SK-N-SH (cell line): ENCODE results near the gene EFNB2. TPM values are rescaled to one million over a fixed set of nuclear protein-coding genes. Genes with fewer than 3 reads are reported as not detected.

Experiments
- CTCF ChIA-PET: fragments of 300-600, 350-600 bp; formaldehyde crosslinking; extraction: SDS; loops from one replicate; lab custom pipeline; 2021; lab: Yijun Ruan, JAX
- POLR2A ChIA-PET: fragments of 350-600 bp; sonication (Branson Sonifier 250); formaldehyde crosslinking; extraction: SDS; loops from one replicate; lab custom pipeline; 2020; ENCODE audit warnings: antibody characterized with exemption, inconsistent platforms; lab: Yijun Ruan, JAX
- DNase-seq: peaks from one replicate; pipeline ENCODE4 v3.0.0; 2012
- H2AFZ ChIP-seq: fragments of 200-600 bp; sonication (generic); 2 replicates; pipeline ENCODE4 v1.8.1; 2016; ENCODE audit warnings: antibody characterized with exemption, mild to moderate bottlenecking, low read depth
- H3F3A ChIP-seq: fragments of 200-600 bp; sonication (generic); replicated peaks from 2 replicates; pipeline ENCODE3; 2016; ENCODE audit warnings: antibody characterized with exemption, mild to moderate bottlenecking; ENCODE audit not compliant: insufficient read depth
- H3K27ac ChIP-seq, 2 experiments: fragments of 200-500 bp in 1 of 2; fragments of 200-600 bp in 1 of 2; sonication (Bioruptor generic) in 1 of 2; sonication (generic), shearing (Covaris generic) in 1 of 2; 2 replicates each; pipeline versions ENCODE4 v1.5.1 to v1.6.1; 2014 to 2016; ENCODE audit warnings: low read depth in 2 of 2, inconsistent platforms in 1 of 2, low read length in 1 of 2, mild to moderate bottlenecking in 1 of 2, mixed read lengths in 1 of 2
- H3K27me3 ChIP-seq: fragments of 200-600 bp; sonication (generic), shearing (Covaris generic); 2 replicates; pipeline ENCODE4 v1.6.1; 2016; ENCODE audit warnings: mixed run types; ENCODE audit not compliant: insufficient read depth
- H3K36me3 ChIP-seq, 2 experiments: fragments of 200-500 bp in 1 of 2; fragments of 200-600 bp in 1 of 2; sonication (Bioruptor generic) in 1 of 2; sonication (generic) in 1 of 2; replicated peaks in 1 of 2; 2 replicates each; pipeline versions ENCODE3 to v1.5.1; 2014 to 2016; ENCODE audit warnings: low read length in 1 of 2, mild to moderate bottlenecking in 1 of 2; ENCODE audit not compliant: insufficient read depth in 2 of 2, control insufficient read depth in 1 of 2
- H3K4me1 ChIP-seq, 2 experiments: fragments of 200-500 bp in 1 of 2; fragments of 200-600 bp in 1 of 2; sonication (Bioruptor generic) in 1 of 2; sonication (generic), shearing (Covaris generic) in 1 of 2; 2 replicates each; pipeline versions ENCODE4 v1.5.1 to v1.6.1; 2014 to 2016; ENCODE audit warnings: low read depth in 1 of 2, low read length in 1 of 2, mixed run types in 1 of 2; ENCODE audit not compliant: insufficient read depth in 2 of 2, control insufficient read depth in 1 of 2
- H3K4me2 ChIP-seq: fragments of 200-600 bp; sonication (generic), shearing (Covaris generic); 2 replicates; pipeline ENCODE4 v1.6.1; 2017; ENCODE audit warnings: mixed run types
- H3K4me3 ChIP-seq, 2 experiments: fragments of 200-500 bp in 1 of 2; fragments of 200-600 bp in 1 of 2; sonication (Bioruptor generic) in 1 of 2; sonication (generic), shearing (Covaris generic) in 1 of 2; 2 replicates each; pipeline versions ENCODE4 v1.5.1 to v1.8.1; 2014 to 2016; ENCODE audit warnings: low read depth in 2 of 2, inconsistent platforms in 1 of 2, low read length in 1 of 2, mild to moderate bottlenecking in 1 of 2, mixed read lengths in 1 of 2, moderate library complexity in 1 of 2
- H3K79me2 ChIP-seq: fragments of 200-600 bp; sonication (generic); 2 replicates; pipeline ENCODE4 v1.8.1; 2017; ENCODE audit warnings: mild to moderate bottlenecking; ENCODE audit not compliant: insufficient read depth
- H3K9ac ChIP-seq: fragments of 200-600 bp; sonication (generic); 2 replicates; pipeline ENCODE4 v1.6.1; 2017; ENCODE audit warnings: mixed run types
- H3K9me2 ChIP-seq: fragments of 200-600 bp; sonication (generic); 2 replicates; pipeline ENCODE4 v1.6.1; 2017; ENCODE audit warnings: mixed run types
- H3K9me3 ChIP-seq: fragments of 200-600 bp; sonication (generic); 2 replicates; pipeline ENCODE4 v1.6.1; 2017; ENCODE audit warnings: mixed run types, mild to moderate bottlenecking, moderate library complexity
- H4K20me1 ChIP-seq: fragments of 200-600 bp; sonication (generic); 2 replicates; pipeline ENCODE4 v1.6.1; 2017; ENCODE audit warnings: mild to moderate bottlenecking, mixed run types; ENCODE audit not compliant: insufficient read depth
- EP300 ChIP-seq, 2 experiments: IDR thresholded peaks; 2 replicates each; pipeline versions ENCODE4 v1.4.0 to v1.6.1; 2012; ENCODE audit warnings: borderline replicate concordance in 1 of 2, low read depth in 1 of 2, low read length in 1 of 2
- FOSL2 ChIP-seq: IDR thresholded peaks from 2 replicates; pipeline ENCODE4 v1.4.0; 2012; ENCODE audit warnings: low read depth, mild to moderate bottlenecking, moderate library complexity, borderline replicate concordance
- FOXJ3 ChIP-seq: sonication (generic); formaldehyde crosslinking; IDR thresholded peaks from 2 replicates; pipeline ENCODE4 v1.5.1; 2020; ENCODE audit warnings: mild to moderate bottlenecking, missing genetic modification reagents
- FOXM1 ChIP-seq: IDR thresholded peaks from 2 replicates; pipeline ENCODE4 v1.4.0; 2012; ENCODE audit warnings: low read depth, mild to moderate bottlenecking
- GABPA ChIP-seq: IDR thresholded peaks from 2 replicates; pipeline ENCODE4 v1.4.0; 2012; ENCODE audit warnings: low read depth, mild to moderate bottlenecking
- GATA2 ChIP-seq: sonication (generic); formaldehyde crosslinking; IDR thresholded peaks from 2 replicates; pipeline ENCODE4 v1.5.0; 2020; ENCODE audit warnings: mild to moderate bottlenecking, missing genetic modification reagents
- JUND ChIP-seq: IDR thresholded peaks from 2 replicates; pipeline ENCODE4 v1.4.0; 2012
- MXI1 ChIP-seq: IDR thresholded peaks from 2 replicates; pipeline ENCODE4 v1.6.1; 2012; ENCODE audit warnings: mild to moderate bottlenecking, low read depth, low read length, improper control_type of control experiment
- NRF1 ChIP-seq: IDR thresholded peaks from 2 replicates; pipeline ENCODE4 v1.6.1; 2012; ENCODE audit warnings: low read depth, mild to moderate bottlenecking, low read length
- RCOR1 ChIP-seq: fragments of 150-350 bp; IDR thresholded peaks from 2 replicates; pipeline ENCODE4 v1.6.1; 2017; ENCODE audit warnings: antibody characterized with exemption, low read length
- RFX5 ChIP-seq: IDR thresholded peaks from 2 replicates; pipeline ENCODE4 v1.6.1; 2012; ENCODE audit warnings: mild to moderate bottlenecking, improper control_type of control experiment, low read length
- TEAD4 ChIP-seq: IDR thresholded peaks from 2 replicates; pipeline ENCODE4 v1.4.0; 2012; ENCODE audit warnings: mild to moderate bottlenecking, borderline replicate concordance; ENCODE audit not compliant: insufficient read depth
- WGBS: methylation state at CpG from one replicate; pipeline ENCODE4 v1.1.6; 2017; ENCODE audit warnings: low lambda C conversion rate; 5-methylcytosine and 5-hydroxymethylcytosine counted together
- polyA plus RNA-seq, 3 experiments: library from polyadenylated mRNA; depleted of rRNA; stranded (reverse); fragments of >200 nt; gene quantifications; 2 replicates each; pipeline ENCODE4 v1.2.3, GENCODE V29; 2012
- TF ChIP-seq, protein P1 (sequence below): fragments of 150-350 bp; IDR thresholded peaks from 2 replicates; pipeline ENCODE4 v1.6.1; 2016; ENCODE audit warnings: mild to moderate bottlenecking, low read depth, low read length
- TF ChIP-seq, protein P2 (sequence below): IDR thresholded peaks from 2 replicates; pipeline ENCODE4 v1.4.0; 2012; ENCODE audit warnings: low read depth, borderline replicate concordance
- TF ChIP-seq, protein P3 (sequence below): IDR thresholded peaks from 2 replicates; pipeline ENCODE4 v1.4.0; 2012; ENCODE audit warnings: low read depth
- TF ChIP-seq, protein P4 (sequence below): IDR thresholded peaks from 2 replicates; pipeline ENCODE4 v1.6.1; 2012; ENCODE audit warnings: mild to moderate bottlenecking, low read depth, low read length, moderate library complexity

The EFNB2 gene
- polyA plus RNA-seq, 1 of the 3 experiments (the other 2 are of a cell fraction): 3.0 TPM

DNA sequence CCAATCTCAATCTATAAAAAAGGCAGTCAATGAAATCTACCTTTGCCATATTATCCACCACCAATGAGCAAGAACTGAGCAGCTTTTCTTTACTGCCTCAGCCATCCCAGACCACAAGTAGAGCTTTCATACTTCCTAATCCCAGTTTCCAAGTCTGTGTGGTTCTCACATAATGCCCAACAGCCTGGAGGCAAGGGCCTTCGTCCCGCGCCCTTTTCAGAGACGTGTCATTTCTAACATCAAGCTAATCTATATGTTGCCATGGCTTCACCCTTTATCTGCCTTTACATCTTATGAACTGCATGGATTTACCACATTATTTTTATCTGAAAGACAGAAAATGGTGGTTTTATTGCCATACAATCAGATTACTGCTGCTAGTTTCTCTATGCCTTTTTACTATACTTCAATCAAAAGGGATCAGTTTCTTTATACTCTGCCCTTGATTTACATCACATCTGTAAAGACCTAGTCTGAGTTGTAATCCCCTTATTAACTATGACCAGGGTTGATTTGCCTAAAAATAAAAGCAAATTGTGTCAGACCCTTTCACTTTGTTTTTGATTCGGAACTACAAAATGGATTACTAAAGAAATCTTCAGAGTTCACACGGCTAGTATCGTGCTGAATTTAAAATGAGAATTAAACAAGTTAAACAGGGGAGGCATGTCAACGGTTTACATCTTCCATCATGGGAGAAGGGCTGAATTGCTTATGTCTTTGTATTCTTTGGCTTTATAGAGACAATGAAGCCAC, 5.9 kb downstream of the EFNB2 start:
- WGBS: 85% methylated on average over 8 of the region's 8 CpGs
- no peak overlapping the region for H3K4me2 ChIP-seq
- no peak overlapping the region for H3K4me3 ChIP-seq
- no peaks in the 10 kb centered on the region for H3K36me3 ChIP-seq
- TF ChIP-seq NRF1: no peak
- TF ChIP-seq JUND: no peak
- TF ChIP-seq RCOR1: peak; percentile 30; the same call in 1 of the 2 replicates
- peak; percentile 88 for TF ChIP-seq GATA2 (CRISPR knock-in tag)
- peak; percentile 38; the same call in 1 of the 2 replicates for TF ChIP-seq MXI1
- TF ChIP-seq EP300 (IDR thresholded peaks at IDR 0.05; ENCODE audit: borderline replicate concordance in 1 of 2, low read depth in 1 of 2, low read length in 1 of 2): peak in 1 of 2 experiments; percentile 8; a peak in 1 of 4 replicates
- TF ChIP-seq, protein P1, sequence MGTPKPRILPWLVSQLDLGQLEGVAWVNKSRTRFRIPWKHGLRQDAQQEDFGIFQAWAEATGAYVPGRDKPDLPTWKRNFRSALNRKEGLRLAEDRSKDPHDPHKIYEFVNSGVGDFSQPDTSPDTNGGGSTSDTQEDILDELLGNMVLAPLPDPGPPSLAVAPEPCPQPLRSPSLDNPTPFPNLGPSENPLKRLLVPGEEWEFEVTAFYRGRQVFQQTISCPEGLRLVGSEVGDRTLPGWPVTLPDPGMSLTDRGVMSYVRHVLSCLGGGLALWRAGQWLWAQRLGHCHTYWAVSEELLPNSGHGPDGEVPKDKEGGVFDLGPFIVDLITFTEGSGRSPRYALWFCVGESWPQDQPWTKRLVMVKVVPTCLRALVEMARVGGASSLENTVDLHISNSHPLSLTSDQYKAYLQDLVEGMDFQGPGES: no peak
- TF ChIP-seq FOXM1: no peak
- peak; percentile 13 for DNase-seq
- CTCF ChIA-PET: no interaction called here
- no peak overlapping the region for H2AFZ ChIP-seq
- H3K4me1 ChIP-seq: peaks cover 0 to 43% of the 10 kb centered on the region in 2 experiments; a peak in 2 of 4 replicates
- POLR2A ChIA-PET: no interaction called here
- no peaks in the 10 kb centered on the region for H3K9me3 ChIP-seq
- H3K9me2 ChIP-seq: no peaks in the 10 kb centered on the region
- no peak overlapping the region for H3K9ac ChIP-seq
- H3K79me2 ChIP-seq: peaks cover 26% of the 10 kb centered on the region; the same call in 1 of the 2 replicates
- no peaks in the 10 kb centered on the region for H4K20me1 ChIP-seq
- H3K27ac ChIP-seq: no peak overlapping the region; a peak in 1 of 4 replicates
- no peaks in the 10 kb centered on the region for H3K27me3 ChIP-seq
- H3F3A ChIP-seq: peaks cover 2% of the 10 kb centered on the region

DNA sequence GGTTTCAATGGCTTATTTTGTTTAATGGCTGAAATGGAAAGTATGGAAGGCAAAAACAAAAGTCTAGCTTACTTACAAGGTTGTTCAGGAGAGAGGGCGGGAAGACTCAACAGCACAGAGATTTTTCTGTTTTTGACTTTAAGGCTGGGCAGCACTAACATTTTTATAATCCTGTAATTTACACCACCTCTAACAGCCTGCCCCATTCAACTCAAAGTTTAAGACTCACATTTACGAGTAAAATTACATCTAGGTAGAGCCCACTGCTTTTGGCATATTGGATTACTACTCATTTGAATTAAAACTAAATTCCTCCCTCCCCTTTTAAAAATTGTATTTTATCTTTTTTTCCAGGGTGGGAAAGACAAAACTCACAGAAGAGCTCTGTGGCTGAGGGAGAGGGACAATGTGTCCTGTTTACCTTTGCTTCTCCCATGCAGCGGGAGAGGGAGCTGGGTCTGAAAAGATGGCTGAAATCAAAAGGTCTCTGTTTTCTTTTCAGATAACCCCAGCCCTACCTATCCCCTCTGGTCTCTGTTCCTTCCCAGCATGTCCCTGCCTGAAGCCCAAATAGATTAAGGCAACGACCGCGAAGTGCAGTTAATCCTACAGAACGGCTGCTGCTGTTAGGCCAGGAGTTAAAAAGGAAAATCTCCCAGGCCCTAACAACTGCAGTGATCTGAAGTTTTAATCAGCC, 6.6 kb downstream of the EFNB2 start:
- H3F3A ChIP-seq: peaks cover 2% of the 10 kb centered on the region
- no peaks in the 10 kb centered on the region for H3K36me3 ChIP-seq
- CTCF ChIA-PET: interaction anchor here (0.5 to 1.1 kb wide), 2 partner anchors 25 to 659 kb away, joined by 3 to 4 read pairs; no protein-coding TSS in a partner anchor
- no peaks in the 10 kb centered on the region for H3K27me3 ChIP-seq
- POLR2A ChIA-PET: no interaction called here
- H3K27ac ChIP-seq: no peak overlapping the region
- no peak overlapping the region for H2AFZ ChIP-seq
- H3K9me2 ChIP-seq: no peaks in the 10 kb centered on the region
- no peak for DNase-seq
- H3K9ac ChIP-seq: no peak overlapping the region
- no peaks in the 10 kb centered on the region for H3K9me3 ChIP-seq
- no peaks in the 10 kb centered on the region for H4K20me1 ChIP-seq
- H3K79me2 ChIP-seq: peaks cover 26% of the 10 kb centered on the region; the same call in 1 of the 2 replicates
- H3K4me1 ChIP-seq: peaks cover 0 to 46% of the 10 kb centered on the region in 2 experiments; a peak in 2 of 4 replicates
- H3K4me3 ChIP-seq: no peak overlapping the region
- WGBS: 98% methylated on average over 7 of the region's 7 CpGs
- H3K4me2 ChIP-seq: no peak overlapping the region
- no peak for TF ChIP-seq FOXJ3 (CRISPR knock-in tag)
- no peak for TF ChIP-seq JUND
- no peak for TF ChIP-seq TEAD4
- TF ChIP-seq, protein P2, sequence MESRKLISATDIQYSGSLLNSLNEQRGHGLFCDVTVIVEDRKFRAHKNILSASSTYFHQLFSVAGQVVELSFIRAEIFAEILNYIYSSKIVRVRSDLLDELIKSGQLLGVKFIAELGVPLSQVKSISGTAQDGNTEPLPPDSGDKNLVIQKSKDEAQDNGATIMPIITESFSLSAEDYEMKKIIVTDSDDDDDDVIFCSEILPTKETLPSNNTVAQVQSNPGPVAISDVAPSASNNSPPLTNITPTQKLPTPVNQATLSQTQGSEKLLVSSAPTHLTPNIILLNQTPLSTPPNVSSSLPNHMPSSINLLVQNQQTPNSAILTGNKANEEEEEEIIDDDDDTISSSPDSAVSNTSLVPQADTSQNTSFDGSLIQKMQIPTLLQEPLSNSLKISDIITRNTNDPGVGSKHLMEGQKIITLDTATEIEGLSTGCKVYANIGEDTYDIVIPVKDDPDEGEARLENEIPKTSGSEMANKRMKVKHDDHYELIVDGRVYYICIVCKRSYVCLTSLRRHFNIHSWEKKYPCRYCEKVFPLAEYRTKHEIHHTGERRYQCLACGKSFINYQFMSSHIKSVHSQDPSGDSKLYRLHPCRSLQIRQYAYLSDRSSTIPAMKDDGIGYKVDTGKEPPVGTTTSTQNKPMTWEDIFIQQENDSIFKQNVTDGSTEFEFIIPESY: no peak
- TF ChIP-seq GABPA: no peak
- TF ChIP-seq, protein P3, sequence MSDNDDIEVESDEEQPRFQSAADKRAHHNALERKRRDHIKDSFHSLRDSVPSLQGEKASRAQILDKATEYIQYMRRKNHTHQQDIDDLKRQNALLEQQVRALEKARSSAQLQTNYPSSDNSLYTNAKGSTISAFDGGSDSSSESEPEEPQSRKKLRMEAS: no peak
- TF ChIP-seq FOSL2: no peak
- no peak for TF ChIP-seq FOXM1
- no peak for TF ChIP-seq RFX5
- TF ChIP-seq, protein P4, sequence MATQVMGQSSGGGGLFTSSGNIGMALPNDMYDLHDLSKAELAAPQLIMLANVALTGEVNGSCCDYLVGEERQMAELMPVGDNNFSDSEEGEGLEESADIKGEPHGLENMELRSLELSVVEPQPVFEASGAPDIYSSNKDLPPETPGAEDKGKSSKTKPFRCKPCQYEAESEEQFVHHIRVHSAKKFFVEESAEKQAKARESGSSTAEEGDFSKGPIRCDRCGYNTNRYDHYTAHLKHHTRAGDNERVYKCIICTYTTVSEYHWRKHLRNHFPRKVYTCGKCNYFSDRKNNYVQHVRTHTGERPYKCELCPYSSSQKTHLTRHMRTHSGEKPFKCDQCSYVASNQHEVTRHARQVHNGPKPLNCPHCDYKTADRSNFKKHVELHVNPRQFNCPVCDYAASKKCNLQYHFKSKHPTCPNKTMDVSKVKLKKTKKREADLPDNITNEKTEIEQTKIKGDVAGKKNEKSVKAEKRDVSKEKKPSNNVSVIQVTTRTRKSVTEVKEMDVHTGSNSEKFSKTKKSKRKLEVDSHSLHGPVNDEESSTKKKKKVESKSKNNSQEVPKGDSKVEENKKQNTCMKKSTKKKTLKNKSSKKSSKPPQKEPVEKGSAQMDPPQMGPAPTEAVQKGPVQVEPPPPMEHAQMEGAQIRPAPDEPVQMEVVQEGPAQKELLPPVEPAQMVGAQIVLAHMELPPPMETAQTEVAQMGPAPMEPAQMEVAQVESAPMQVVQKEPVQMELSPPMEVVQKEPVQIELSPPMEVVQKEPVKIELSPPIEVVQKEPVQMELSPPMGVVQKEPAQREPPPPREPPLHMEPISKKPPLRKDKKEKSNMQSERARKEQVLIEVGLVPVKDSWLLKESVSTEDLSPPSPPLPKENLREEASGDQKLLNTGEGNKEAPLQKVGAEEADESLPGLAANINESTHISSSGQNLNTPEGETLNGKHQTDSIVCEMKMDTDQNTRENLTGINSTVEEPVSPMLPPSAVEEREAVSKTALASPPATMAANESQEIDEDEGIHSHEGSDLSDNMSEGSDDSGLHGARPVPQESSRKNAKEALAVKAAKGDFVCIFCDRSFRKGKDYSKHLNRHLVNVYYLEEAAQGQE: no peak
- TF ChIP-seq, protein P1: no peak
- TF ChIP-seq MXI1: no peak
